PFSK-1 (cell line): ENCODE measurements around the gene MEGF6.

Experiments used
- FOXP2 ChIP-seq: optimal IDR thresholded peaks from 2 replicates; pipeline ENCODE3; 2011; ENCODE audit warnings: borderline replicate concordance, control low read depth, inconsistent platforms; ENCODE audit not compliant: insufficient read depth; ENCODE audit errors: extremely low read length, extremely low read depth
- POLR2AphosphoS5 ChIP-seq: IDR thresholded peaks from 2 replicates; pipeline ENCODE4 v1.6.1; 2012; ENCODE audit warnings: low read depth, mild to moderate bottlenecking, control low read depth, low read length, moderate library complexity
- REST ChIP-seq, 2 experiments: IDR thresholded peaks; 2 replicates each; pipeline versions ENCODE4 v1.6.1 to v1.8.0; 2011 to 2012; ENCODE audit warnings: low read depth in 2 of 2, low read length in 2 of 2, control low read depth in 1 of 2, inconsistent platforms in 1 of 2, mild to moderate bottlenecking in 1 of 2, moderate library complexity in 1 of 2; ENCODE audit not compliant: insufficient read depth in 1 of 2
- SIN3A ChIP-seq: IDR thresholded peaks from 2 replicates; pipeline ENCODE4 v1.6.1; 2012; ENCODE audit warnings: mild to moderate bottlenecking, low read length, moderate library complexity, borderline replicate concordance; ENCODE audit not compliant: insufficient read depth
- TAF1 ChIP-seq: IDR thresholded peaks from 2 replicates; pipeline ENCODE4 v1.6.1; 2012; ENCODE audit warnings: low read length, control low read depth, borderline replicate concordance; ENCODE audit not compliant: insufficient read depth

- TF ChIP-seq SIN3A (no peak), POLR2AphosphoS5 (no peak), TAF1 (no peak), REST (IDR thresholded peaks at IDR 0.05; ENCODE audit: insufficient read depth in 1 of 2, low read depth in 2 of 2, low read length in 2 of 2) (no peak), FOXP2 (no peak)
Measured at GRCh38 chr1:3636531-3636930, 25.2 kb upstream of the MEGF6 start.
